Adipocyte (in vitro differentiated cells): ENCODE measurements around the gene CSKMT.
A peak's percentile ranks its signal among the peaks of the same experiment; 100 is the strongest.
"Not testable (repeated sequence)": the region's sequence is repeated elsewhere in the genome, so short reads cannot be mapped to it uniquely, and the experiment has no call there.

ENCODE experiments used
- DNase-seq: peaks from one replicate; pipeline ENCODE4 v3.0.0-alpha.2; 2015; ENCODE audit warnings: low read depth
- H3K27me3 ChIP-seq: replicated peaks from 2 replicates; pipeline ENCODE4 v1.7.0; 2013; ENCODE audit warnings: mild to moderate bottlenecking, low read length, moderate library complexity; ENCODE audit not compliant: control insufficient read depth, insufficient read depth
- H3K36me3 ChIP-seq: 2 replicates; pipeline ENCODE4 v1.7.0; 2013; ENCODE audit warnings: low read length, mild to moderate bottlenecking, moderate library complexity; ENCODE audit not compliant: control insufficient read depth, insufficient read depth, severe bottlenecking
- H3K4me1 ChIP-seq: 2 replicates; pipeline ENCODE4 v1.7.0; 2013; ENCODE audit warnings: mild to moderate bottlenecking, low read length, moderate library complexity; ENCODE audit not compliant: control insufficient read depth, insufficient read depth
- H3K4me3 ChIP-seq: 2 replicates; pipeline ENCODE4 v1.7.0; 2013; ENCODE audit warnings: mild to moderate bottlenecking, low read length, moderate library complexity
- H3K9ac ChIP-seq: 2 replicates; pipeline ENCODE4 v1.7.0; 2013; ENCODE audit warnings: mild to moderate bottlenecking, low read length, moderate library complexity
- H3K9me3 ChIP-seq: 2 replicates; pipeline ENCODE4 v1.7.0; 2013; ENCODE audit warnings: mild to moderate bottlenecking, low read length, moderate library complexity; ENCODE audit not compliant: control insufficient read depth

Gene CSKMT

DNA sequence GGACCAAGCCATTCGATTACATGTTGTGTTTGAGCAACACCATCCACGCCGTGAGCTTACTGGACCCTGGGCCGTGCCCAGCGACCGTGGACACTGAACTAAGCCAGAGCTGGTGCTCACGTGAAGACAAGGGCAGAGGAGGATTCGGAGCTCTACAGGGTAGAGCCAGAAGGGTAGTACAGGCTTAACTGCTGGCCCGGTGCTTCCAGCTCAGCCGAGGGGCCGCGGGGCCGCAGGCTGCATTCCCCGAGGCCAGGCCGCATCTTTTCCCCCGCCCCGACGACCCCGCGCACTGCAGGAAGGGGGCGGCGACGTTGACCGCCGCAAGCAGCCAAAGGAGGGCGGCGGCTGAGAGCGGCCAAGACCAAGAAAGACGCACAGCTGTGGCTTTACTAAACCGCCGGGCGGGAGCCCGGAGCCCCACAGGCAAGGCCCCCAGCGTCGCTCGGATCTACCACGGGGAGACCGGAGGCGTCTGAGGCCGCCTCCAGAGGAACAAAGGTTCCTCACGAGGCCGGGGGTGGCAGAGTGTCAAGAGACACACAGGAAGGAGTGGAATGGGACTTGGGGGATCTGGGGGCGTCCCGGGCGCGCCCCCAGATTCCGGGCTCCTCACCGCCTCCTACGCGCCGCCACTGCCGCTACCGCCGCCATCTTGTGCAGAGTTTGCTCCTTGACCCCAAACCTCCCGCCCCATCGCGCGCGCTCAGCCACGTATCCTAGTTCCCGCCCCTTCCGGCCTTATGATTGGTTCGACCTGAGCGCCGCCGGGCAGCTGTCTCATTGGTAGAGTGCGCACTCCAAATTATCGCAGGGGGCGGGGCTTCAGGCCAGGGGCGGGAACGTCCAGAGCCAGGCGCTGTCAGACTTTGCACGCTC is 18.9 kb upstream of the CSKMT start, which contains the start of gene GANAB:
GANAB (minus strand) TSS at position 668 of the 879 bp plus-strand sequence; CDS start at position 654, 14 bp downstream.
- Histone ChIP-seq H3K9ac (peak within 1 kb of the TSS; percentile 99), H3K9me3 (no peaks in the 10 kb centered on the region), H3K4me3 (peak within 1 kb of the TSS; percentile 95), H3K4me1 (peaks cover 30% of the 10 kb centered on the region), H3K36me3 (peaks cover 31% of the 10 kb centered on the region), H3K27me3 (no peaks in the 10 kb centered on the region)
- peak; percentile 100 for DNase-seq

GRCh38 chr11:62646825-62647608 is 18.1 kb upstream of the CSKMT start:
- peak overlapping the region; percentile 67 for H3K9ac ChIP-seq
- H3K36me3 ChIP-seq, result peaks cover 31% of the 10 kb centered on the region
- H3K4me1 ChIP-seq, result peaks cover 36% of the 10 kb centered on the region
- H3K9me3 ChIP-seq, result no peaks in the 10 kb centered on the region
- peak overlapping the region; percentile 55 for H3K4me3 ChIP-seq
- no peak for DNase-seq
- H3K27me3 ChIP-seq, result no peaks in the 10 kb centered on the region

DNA sequence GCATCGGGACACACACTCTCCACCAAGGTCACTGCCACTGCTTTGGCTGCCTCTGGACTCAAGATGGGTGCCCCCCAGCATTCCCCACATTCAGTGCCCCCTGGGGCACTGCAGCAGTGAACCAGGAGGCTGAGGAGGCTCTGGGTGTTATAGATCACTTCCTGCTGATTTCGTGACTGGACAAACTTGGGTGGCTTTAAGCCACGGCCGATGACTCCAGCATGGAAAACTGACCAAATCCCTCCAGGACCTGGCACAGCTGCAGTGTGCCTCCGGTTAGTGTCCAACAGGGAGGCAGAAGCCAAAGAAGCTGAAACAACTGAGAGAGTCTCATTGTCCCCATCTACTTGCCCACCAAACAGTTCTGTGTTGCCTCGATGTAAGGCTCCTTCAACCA is 17.5 kb upstream of the CSKMT start:
- no peaks in the 10 kb centered on the region for H3K9me3 ChIP-seq
- no peak for DNase-seq
- no peak overlapping the region for H3K4me3 ChIP-seq
- no peaks in the 10 kb centered on the region for H3K27me3 ChIP-seq
- H3K9ac ChIP-seq, result peak overlapping the region; percentile 67
- H3K36me3 ChIP-seq, result peaks cover 31% of the 10 kb centered on the region
- H3K4me1 ChIP-seq, result peaks cover 41% of the 10 kb centered on the region

DNA sequence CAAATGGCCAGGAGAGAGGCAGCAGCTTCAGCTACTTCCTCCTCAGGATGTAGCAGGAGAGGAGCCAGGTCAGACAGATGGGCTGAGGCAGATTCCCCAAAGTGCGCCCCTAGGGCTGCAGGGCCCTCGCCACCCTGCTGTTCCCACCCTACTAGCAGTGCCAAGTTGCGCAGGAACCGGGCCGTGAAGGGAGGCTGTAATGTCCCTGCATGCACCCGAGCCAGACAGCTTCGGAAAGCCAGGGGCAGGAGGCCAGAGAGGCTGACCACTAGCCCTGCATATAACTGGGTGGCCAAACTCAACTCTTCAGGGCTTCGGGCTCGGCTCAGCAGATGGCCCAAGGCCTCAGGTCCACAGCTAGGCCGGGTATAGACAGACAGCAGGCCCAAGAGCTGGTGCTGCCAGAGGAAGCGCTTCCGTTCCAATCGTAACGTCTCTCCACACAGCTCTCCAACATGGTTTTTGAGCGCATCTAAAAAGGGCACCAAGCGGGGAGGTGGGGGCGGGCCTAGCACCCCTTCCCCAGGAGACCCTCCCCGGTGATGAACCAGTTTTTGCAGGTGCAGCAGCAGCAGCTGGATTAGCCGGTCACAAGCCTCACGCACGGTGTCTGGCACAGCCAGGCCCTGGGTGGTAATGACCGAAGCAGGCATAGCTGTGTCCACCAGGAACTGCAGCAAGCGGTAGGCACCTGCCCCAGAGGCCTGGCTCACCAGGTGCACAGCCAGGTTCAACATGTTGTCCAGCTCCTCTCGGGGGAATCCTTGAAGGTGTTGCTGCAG is 16.7 kb upstream of the CSKMT start:
- Histone ChIP-seq H3K9ac (no peak overlapping the region), H3K4me1 (peaks cover 40% of the 10 kb centered on the region), H3K4me3 (no peak overlapping the region), H3K27me3 (no peaks in the 10 kb centered on the region), H3K36me3 (peaks cover 25% of the 10 kb centered on the region), H3K9me3 (no peaks in the 10 kb centered on the region)
- DNase-seq, result no peak

- Histone ChIP-seq H3K9me3 (no peaks in the 10 kb centered on the region), H3K4me1 (peaks cover 40% of the 10 kb centered on the region), H3K27me3 (no peaks in the 10 kb centered on the region), H3K36me3 (peaks cover 25% of the 10 kb centered on the region), H3K4me3 (no peak overlapping the region), H3K9ac (no peak overlapping the region)
- DNase-seq, result no peak
Observed at GRCh38 chr11:62648967-62649364, 16.1 kb upstream of the CSKMT start.

DNA sequence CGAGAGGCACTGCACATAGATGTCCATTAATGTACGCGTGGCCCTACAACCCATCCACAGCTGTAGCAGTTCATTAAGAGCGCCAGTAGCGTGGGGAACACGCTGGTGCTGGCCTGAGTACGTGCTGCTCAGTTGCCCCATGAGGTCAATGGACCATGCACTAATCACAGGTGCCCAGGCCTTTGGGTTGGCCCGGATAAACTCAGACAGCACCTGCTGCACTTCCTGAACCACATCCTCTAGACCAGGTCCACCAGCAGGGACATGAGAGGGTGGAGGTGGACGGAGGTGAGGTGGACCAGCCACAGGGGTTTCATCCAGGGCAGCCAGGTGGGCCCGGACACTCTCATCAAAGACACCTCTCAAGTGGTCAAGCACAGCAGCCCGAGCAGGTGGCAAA is 15.6 kb upstream of the CSKMT start:
- Histone ChIP-seq H3K36me3 (peaks cover 20% of the 10 kb centered on the region), H3K9ac (no peak overlapping the region), H3K9me3 (no peaks in the 10 kb centered on the region), H3K27me3 (no peaks in the 10 kb centered on the region), H3K4me1 (peaks cover 37% of the 10 kb centered on the region), H3K4me3 (no peak overlapping the region)
- no peak for DNase-seq

GRCh38 chr11:62650283-62650682 is 14.8 kb upstream of the CSKMT start:
- H3K4me3 ChIP-seq, H3K9me3 ChIP-seq, H3K27me3 ChIP-seq, H3K9ac ChIP-seq, DNase-seq: not testable (repeated sequence)
- Histone ChIP-seq H3K4me1 (peaks cover 30% of the 10 kb centered on the region), H3K36me3 (peaks cover 19% of the 10 kb centered on the region)

- peak; percentile 11 for DNase-seq
- no peaks in the 10 kb centered on the region for H3K9me3 ChIP-seq
- H3K36me3 ChIP-seq, result peaks cover 19% of the 10 kb centered on the region
- H3K4me1 ChIP-seq, result peaks cover 20% of the 10 kb centered on the region
- no peaks in the 10 kb centered on the region for H3K27me3 ChIP-seq
- H3K9ac ChIP-seq, result peak overlapping the region; percentile 94
- H3K4me3 ChIP-seq, result peak overlapping the region; percentile 93
Observed at GRCh38 chr11:62652161-62653006, 12.7 kb upstream of the CSKMT start.

DNA sequence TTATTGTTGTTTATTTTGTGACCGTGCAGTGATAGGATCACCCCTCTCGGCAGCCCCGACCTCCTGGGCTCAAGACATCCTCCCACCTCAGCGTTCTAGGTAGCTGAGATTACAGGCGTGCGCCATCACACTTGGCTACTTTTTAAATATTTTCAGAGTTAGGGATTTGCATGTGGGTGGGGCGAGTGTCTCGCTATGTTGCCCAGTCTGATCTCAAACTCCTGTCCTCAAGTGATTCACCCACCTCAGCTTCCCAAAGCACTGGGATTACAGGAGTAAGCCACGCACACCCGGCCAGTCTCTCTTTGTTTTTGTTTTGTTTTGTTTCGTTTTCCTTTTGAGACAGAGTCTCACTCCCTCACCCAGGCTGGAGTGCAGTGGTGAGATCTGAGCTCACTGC is 10.8 kb upstream of the CSKMT start:
- Histone ChIP-seq H3K4me3 (no peak overlapping the region), H3K9me3 (no peaks in the 10 kb centered on the region), H3K9ac (no peak overlapping the region), H3K27me3 (no peaks in the 10 kb centered on the region), H3K4me1 (peaks cover 13% of the 10 kb centered on the region), H3K36me3 (peaks cover 6% of the 10 kb centered on the region)
- DNase-seq, result no peak

- no peaks in the 10 kb centered on the region for H3K9me3 ChIP-seq
- H3K36me3 ChIP-seq, result peaks cover 7% of the 10 kb centered on the region
- no peak overlapping the region for H3K4me3 ChIP-seq
Observed at GRCh38 chr11:62656796-62657429, 8.2 kb upstream of the CSKMT start.

More at GRCh38 chr11:62656796-62657429, 8.2 kb upstream of the CSKMT start:
- DNase-seq, result peak; percentile 41
- no peaks in the 10 kb centered on the region for H3K27me3 ChIP-seq
- no peak overlapping the region for H3K9ac ChIP-seq
- H3K4me1 ChIP-seq, result peaks cover 8% of the 10 kb centered on the region
